NOMO-1 treated with DMSO at 0.1 percent for 48 hours (cell line): ENCODE measurements around the gene APEX1.
"Not testable (repeated sequence)": the region's sequence is repeated elsewhere in the genome, so short reads cannot be mapped to it uniquely, and the experiment has no call there.

Experiments used
- DNase-seq: peaks from one replicate; lab custom pipeline; 2025; ENCODE audit not compliant: unreplicated experiment; lab: John Stamatoyannopoulos, UW

The APEX1 gene

GRCh38 chr14:20472536-20473169 is 17.6 kb downstream of the APEX1 start:
- DNase-seq, result no peak

- DNase-seq, result no peak
Observed at GRCh38 chr14:20476776-20477175, 21.8 kb downstream of the APEX1 start.

GRCh38 chr14:20477211-20477876 is 22.3 kb downstream of the APEX1 start:
- DNase-seq, result peak; percentile 66

GRCh38 chr14:20478894-20479293 is 23.9 kb downstream of the APEX1 start:
- no peak for DNase-seq

GRCh38 chr14:20482382-20482781 is 27.4 kb downstream of the APEX1 start:
- DNase-seq, result no peak

- DNase-seq, result no peak
Observed at GRCh38 chr14:20485900-20486299, 30.9 kb downstream of the APEX1 start.

- DNase-seq, result peak; percentile 26
Observed at GRCh38 chr14:20486684-20487395, 31.8 kb downstream of the APEX1 start.

- DNase-seq, result no peak
Observed at GRCh38 chr14:20487396-20487725, 32.3 kb downstream of the APEX1 start.

GRCh38 chr14:20489093-20489994 is 34.3 kb downstream of the APEX1 start:
- peak; percentile 69 for DNase-seq

- DNase-seq, result no peak
Observed at GRCh38 chr14:20490563-20490962, 35.5 kb downstream of the APEX1 start.

GRCh38 chr14:20492486-20492885 is 37.5 kb downstream of the APEX1 start:
- no peak for DNase-seq

- DNase-seq, result peak; percentile 78
Observed at GRCh38 chr14:20493634-20494033, 38.6 kb downstream of the APEX1 start.

- DNase-seq, result peak; percentile 50
Observed at GRCh38 chr14:20494935-20495766, 40.1 kb downstream of the APEX1 start.

GRCh38 chr14:20498622-20499021 is 43.6 kb downstream of the APEX1 start:
- DNase-seq, result peak; percentile 63

GRCh38 chr14:20499108-20499507 is 44.1 kb downstream of the APEX1 start:
- DNase-seq, result peak; percentile 15

- no peak for DNase-seq
Observed at GRCh38 chr14:20499881-20500280, 44.9 kb downstream of the APEX1 start.

- DNase-seq, result no peak
Observed at GRCh38 chr14:20501346-20501745, 46.3 kb downstream of the APEX1 start.

- DNase-seq, result peak; percentile 26
Observed at GRCh38 chr14:20503898-20504297, 48.9 kb downstream of the APEX1 start.

GRCh38 chr14:20506276-20506675 is 51.2 kb downstream of the APEX1 start:
- DNase-seq, result not testable (repeated sequence)

- DNase-seq, result not testable (repeated sequence)
Observed at GRCh38 chr14:20506752-20507151, 51.7 kb downstream of the APEX1 start.
